ENCODE results near the gene TMF1.

DNA sequence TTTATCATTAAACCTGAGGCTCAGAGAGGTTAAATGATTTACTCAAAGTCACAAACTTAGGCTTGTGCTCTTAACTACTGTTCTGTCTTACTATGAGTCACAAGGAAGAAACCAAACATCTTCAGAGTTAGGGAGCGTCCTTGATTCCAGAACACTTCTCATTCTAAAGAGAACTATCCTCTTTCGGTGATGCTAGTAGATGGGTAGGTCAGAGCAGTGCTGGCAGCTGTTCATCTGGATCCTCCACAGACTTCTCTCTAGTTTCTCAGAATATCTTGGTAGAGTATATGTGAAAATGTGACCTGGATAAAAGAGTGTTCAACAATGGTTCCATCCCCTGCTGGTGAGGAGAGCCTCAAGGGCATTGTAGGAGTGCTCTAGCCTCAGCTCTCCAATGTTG lies 35.9 kb upstream of the TMF1 start:
- TF ChIP-seq, protein P1, sequence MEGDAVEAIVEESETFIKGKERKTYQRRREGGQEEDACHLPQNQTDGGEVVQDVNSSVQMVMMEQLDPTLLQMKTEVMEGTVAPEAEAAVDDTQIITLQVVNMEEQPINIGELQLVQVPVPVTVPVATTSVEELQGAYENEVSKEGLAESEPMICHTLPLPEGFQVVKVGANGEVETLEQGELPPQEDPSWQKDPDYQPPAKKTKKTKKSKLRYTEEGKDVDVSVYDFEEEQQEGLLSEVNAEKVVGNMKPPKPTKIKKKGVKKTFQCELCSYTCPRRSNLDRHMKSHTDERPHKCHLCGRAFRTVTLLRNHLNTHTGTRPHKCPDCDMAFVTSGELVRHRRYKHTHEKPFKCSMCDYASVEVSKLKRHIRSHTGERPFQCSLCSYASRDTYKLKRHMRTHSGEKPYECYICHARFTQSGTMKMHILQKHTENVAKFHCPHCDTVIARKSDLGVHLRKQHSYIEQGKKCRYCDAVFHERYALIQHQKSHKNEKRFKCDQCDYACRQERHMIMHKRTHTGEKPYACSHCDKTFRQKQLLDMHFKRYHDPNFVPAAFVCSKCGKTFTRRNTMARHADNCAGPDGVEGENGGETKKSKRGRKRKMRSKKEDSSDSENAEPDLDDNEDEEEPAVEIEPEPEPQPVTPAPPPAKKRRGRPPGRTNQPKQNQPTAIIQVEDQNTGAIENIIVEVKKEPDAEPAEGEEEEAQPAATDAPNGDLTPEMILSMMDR (IDR thresholded peaks at IDR 0.05; ENCODE audit: low read depth, low read length): no peak
- no peak for TF ChIP-seq POLR2A (IDR thresholded peaks at IDR 0.05; ENCODE audit: extremely low read depth, insufficient read length)
